Heart left ventricle (tissue), 13 donors: ENCODE results near the gene CTNNB1.

Experiments
- POLR2A ChIP-seq, 2 donors: fragments of 450-650 bp; IDR thresholded peaks; one replicate each; pipeline ENCODE4 v1.6.1; 2017; ENCODE audit warnings: antibody characterized with exemption in 2 of 2, mild to moderate bottlenecking in 2 of 2, moderate library complexity in 2 of 2
- TF ChIP-seq, protein P1 (sequence below), 12 donors: fragments of 200-600 bp; sonication (generic) in 4 of 12; IDR thresholded peaks; one replicate each; pipeline versions ENCODE4 v1.5.0 to v1.8.0; 2018 to 2022; ENCODE audit warnings: antibody characterized with exemption in 12 of 12, mild to moderate bottlenecking in 5 of 12
- donor health status: ischemic (EF 13 %, LVEDD 7.1; RV severe dilation, severe dysfunction).
- donor health status: DM: no; HTN: yes; CAD: no.
- donor health status: DM: no; HTN: no; CAD: no.
- donor health status: ischemic (EF 25% LVEDD 6.9; RV normal size, moderate dysfunction).
- donor health status: ischemic (EF 25% LVEDD 5.7; RV mildly dilated, moderate dysfunction).
- donor health status: ischemic (EF 35%, LVEDD 5.7; RV mildly dilated, moderate dysfunction).
- donor health status: nonischemic (EF 11% LVEDD 7.7; RV severe dilation, severe dysfunction).
- donor health status: DM: yes; HTN: yes; CAD: no.
- donor health status: PGD.
- donor health status: ischemic (EF 29% LVEDD 5.4; RV normal size, mild dysfunction).
- donor health status: nonischemic (EF 23%, LVEDD 6.1; RV moderate dilation, normal function).

DNA sequence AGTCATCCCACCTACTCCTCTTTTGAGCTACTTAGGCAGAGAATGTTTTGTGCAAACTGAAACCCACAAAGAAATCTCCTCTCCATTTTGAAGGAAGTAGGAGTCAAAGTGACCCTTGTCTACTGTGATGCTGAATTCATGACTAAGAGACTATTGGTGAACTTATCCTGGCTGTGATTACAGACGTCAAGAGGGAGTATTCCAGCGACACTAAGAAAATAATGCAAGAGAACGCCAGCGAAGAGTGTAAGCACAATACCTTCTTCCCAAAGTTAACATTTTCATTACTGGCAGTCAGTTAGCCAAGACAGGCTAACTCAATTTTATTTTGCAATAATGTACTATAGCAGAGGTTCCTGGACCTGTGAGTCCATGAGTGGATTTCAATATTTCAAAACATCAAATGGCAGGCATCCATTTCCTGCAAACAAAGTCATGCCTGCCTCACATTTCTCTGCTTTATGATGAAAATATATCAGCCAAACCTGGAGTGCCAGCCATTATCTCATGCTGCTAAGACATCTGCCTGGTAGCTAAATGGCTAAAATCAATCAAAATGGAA, 59.0 kb downstream of the CTNNB1 start:
- TF ChIP-seq, protein P1, sequence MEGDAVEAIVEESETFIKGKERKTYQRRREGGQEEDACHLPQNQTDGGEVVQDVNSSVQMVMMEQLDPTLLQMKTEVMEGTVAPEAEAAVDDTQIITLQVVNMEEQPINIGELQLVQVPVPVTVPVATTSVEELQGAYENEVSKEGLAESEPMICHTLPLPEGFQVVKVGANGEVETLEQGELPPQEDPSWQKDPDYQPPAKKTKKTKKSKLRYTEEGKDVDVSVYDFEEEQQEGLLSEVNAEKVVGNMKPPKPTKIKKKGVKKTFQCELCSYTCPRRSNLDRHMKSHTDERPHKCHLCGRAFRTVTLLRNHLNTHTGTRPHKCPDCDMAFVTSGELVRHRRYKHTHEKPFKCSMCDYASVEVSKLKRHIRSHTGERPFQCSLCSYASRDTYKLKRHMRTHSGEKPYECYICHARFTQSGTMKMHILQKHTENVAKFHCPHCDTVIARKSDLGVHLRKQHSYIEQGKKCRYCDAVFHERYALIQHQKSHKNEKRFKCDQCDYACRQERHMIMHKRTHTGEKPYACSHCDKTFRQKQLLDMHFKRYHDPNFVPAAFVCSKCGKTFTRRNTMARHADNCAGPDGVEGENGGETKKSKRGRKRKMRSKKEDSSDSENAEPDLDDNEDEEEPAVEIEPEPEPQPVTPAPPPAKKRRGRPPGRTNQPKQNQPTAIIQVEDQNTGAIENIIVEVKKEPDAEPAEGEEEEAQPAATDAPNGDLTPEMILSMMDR (IDR thresholded peaks at IDR 0.05) = no peak
- TF ChIP-seq POLR2A (IDR thresholded peaks at IDR 0.05) = no peak
